GM10266 (cell line): ENCODE results near the gene KMT2A.

Source experiments
- DNase-seq: peaks from one replicate; pipeline ENCODE4 v3.0.0; 2012; ENCODE audit errors: extremely low spot score
- CTCF ChIP-seq: IDR thresholded peaks from 2 replicates; pipeline ENCODE4 v1.5.1; 2012; ENCODE audit warnings: mild to moderate bottlenecking, low read depth; ENCODE audit not compliant: control insufficient read depth, insufficient read depth; ENCODE audit errors: missing control alignments

Gene KMT2A

GRCh38 chr11:118522571-118523072 is 86.3 kb downstream of the KMT2A start:
- TF ChIP-seq CTCF = no peak
- DNase-seq = no peak

GRCh38 chr11:118524356-118524755 is 88.1 kb downstream of the KMT2A start:
- DNase-seq = no peak
- TF ChIP-seq CTCF = no peak

GRCh38 chr11:118524757-118525470 is 88.6 kb downstream of the KMT2A start:
- DNase-seq = no peak
- TF ChIP-seq CTCF = no peak

- DNase-seq = no peak
- no peak for TF ChIP-seq CTCF
These were observed 90.4 kb downstream of the KMT2A start for GRCh38 chr11:118526688-118527087.

- no peak for TF ChIP-seq CTCF
- no peak for DNase-seq
These were observed 90.8 kb downstream of the KMT2A start, which contains the start of gene TTC36 for GRCh38 chr11:118527109-118527508. Gene TTC36 (plus strand): TSS chr11:118527474. CDS start chr11:118527495, 21 bp downstream.

GRCh38 chr11:118528511-118528910 is 92.2 kb downstream of the KMT2A start:
- no peak for TF ChIP-seq CTCF
- DNase-seq = no peak

GRCh38 chr11:118529584-118530175 is 93.4 kb downstream of the KMT2A start:
- no peak for DNase-seq
- TF ChIP-seq CTCF = no peak
